ENCODE data around the gene MEIS3.
"Not testable (repeated sequence)": the region's sequence is repeated elsewhere in the genome, so short reads cannot be mapped to it uniquely, and the experiment has no call there.

The MEIS3 gene

GRCh38 chr19:47371261-47371660 is 48.1 kb downstream of the MEIS3 start:
- Histone ChIP-seq H3K9me2 (ENCODE audit: low read depth, low read length) (no peaks in the 10 kb centered on the region), H3K9ac (ENCODE audit: low read length) (no peak overlapping the region), H3K36me3 (ENCODE audit: insufficient read depth, low read length) (peaks cover 64% of the 10 kb centered on the region), H3K4me3 (ENCODE audit: low read depth, low read length, poor library complexity, severe bottlenecking) (no peak overlapping the region), H3F3A (ENCODE audit: insufficient read depth, low read length) (no peaks in the 10 kb centered on the region), H3K79me2 (ENCODE audit: insufficient read depth, low read length) (no peaks in the 10 kb centered on the region), H2AFZ (ENCODE audit: low read length) (no peak overlapping the region), H3K27ac (ENCODE audit: low read depth, low read length, poor library complexity, severe bottlenecking) (no peak overlapping the region), H3K9me3 (ENCODE audit: low read length) (no peaks in the 10 kb centered on the region), H3K4me2 (ENCODE audit: low read length) (no peak overlapping the region), H3K4me1 (ENCODE audit: insufficient read depth, low read length, severe bottlenecking) (no peaks in the 10 kb centered on the region), H4K20me1 (ENCODE audit: insufficient read depth, low read length) (no peaks in the 10 kb centered on the region), H3K27me3 (ENCODE audit: insufficient read depth, low read length) (no peaks in the 10 kb centered on the region)
- TF ChIP-seq CTCF (IDR thresholded peaks at IDR 0.05; ENCODE audit: low read length) (no peak), EZH2 (IDR thresholded peaks at IDR 0.05; ENCODE audit: borderline replicate concordance, low read length) (no peak)

- no peaks in the 10 kb centered on the region for H3K27me3 ChIP-seq (ENCODE audit: insufficient read depth, low read length)
- no peak overlapping the region for H3K4me2 ChIP-seq (ENCODE audit: low read length)
- H3K4me3 ChIP-seq (ENCODE audit: low read depth, low read length, poor library complexity, severe bottlenecking), result no peak overlapping the region
- H3K4me1 ChIP-seq (ENCODE audit: insufficient read depth, low read length, severe bottlenecking), result no peaks in the 10 kb centered on the region
- H3K27ac ChIP-seq (ENCODE audit: low read depth, low read length, poor library complexity, severe bottlenecking), result no peak overlapping the region
- no peaks in the 10 kb centered on the region for H4K20me1 ChIP-seq (ENCODE audit: insufficient read depth, low read length)
- H3K9me2 ChIP-seq (ENCODE audit: low read depth, low read length), result no peaks in the 10 kb centered on the region
- H2AFZ ChIP-seq (ENCODE audit: low read length), result no peak overlapping the region
- H3K36me3 ChIP-seq (ENCODE audit: insufficient read depth, low read length), result peaks cover 58% of the 10 kb centered on the region
- no peaks in the 10 kb centered on the region for H3K9me3 ChIP-seq (ENCODE audit: low read length)
- H3F3A ChIP-seq (ENCODE audit: insufficient read depth, low read length), result no peaks in the 10 kb centered on the region
- H3K79me2 ChIP-seq (ENCODE audit: insufficient read depth, low read length), result no peaks in the 10 kb centered on the region
- TF ChIP-seq EZH2 (IDR thresholded peaks at IDR 0.05; ENCODE audit: borderline replicate concordance, low read length) (no peak), CTCF (IDR thresholded peaks at IDR 0.05; ENCODE audit: low read length) (no peak)
- no peak overlapping the region for H3K9ac ChIP-seq (ENCODE audit: low read length)
Measured at GRCh38 chr19:47370045-47370611, 49.2 kb downstream of the MEIS3 start.

GRCh38 chr19:47365455-47365854 is 53.9 kb downstream of the MEIS3 start:
- not testable (repeated sequence) for H3K79me2 ChIP-seq (ENCODE audit: insufficient read depth, low read length); H4K20me1 ChIP-seq (ENCODE audit: insufficient read depth, low read length); H3K9ac ChIP-seq (ENCODE audit: low read length); H3K27ac ChIP-seq (ENCODE audit: low read depth, low read length, poor library complexity, severe bottlenecking); H3K9me3 ChIP-seq (ENCODE audit: low read length); H3K9me2 ChIP-seq (ENCODE audit: low read depth, low read length); H3F3A ChIP-seq (ENCODE audit: insufficient read depth, low read length); H3K4me3 ChIP-seq (ENCODE audit: low read depth, low read length, poor library complexity, severe bottlenecking); H3K4me2 ChIP-seq (ENCODE audit: low read length); H2AFZ ChIP-seq (ENCODE audit: low read length); H3K4me1 ChIP-seq (ENCODE audit: insufficient read depth, low read length, severe bottlenecking); H3K27me3 ChIP-seq (ENCODE audit: insufficient read depth, low read length)
- peaks cover 59% of the 10 kb centered on the region for H3K36me3 ChIP-seq (ENCODE audit: insufficient read depth, low read length)

GRCh38 chr19:47363758-47364531 is 55.4 kb downstream of the MEIS3 start:
- Histone ChIP-seq H3K9me2 (ENCODE audit: low read depth, low read length) (no peaks in the 10 kb centered on the region), H3K27me3 (ENCODE audit: insufficient read depth, low read length) (no peaks in the 10 kb centered on the region), H2AFZ (ENCODE audit: low read length) (no peak overlapping the region), H3F3A (ENCODE audit: insufficient read depth, low read length) (no peaks in the 10 kb centered on the region), H3K4me1 (ENCODE audit: insufficient read depth, low read length, severe bottlenecking) (no peaks in the 10 kb centered on the region), H4K20me1 (ENCODE audit: insufficient read depth, low read length) (no peaks in the 10 kb centered on the region), H3K27ac (ENCODE audit: low read depth, low read length, poor library complexity, severe bottlenecking) (no peak overlapping the region), H3K79me2 (ENCODE audit: insufficient read depth, low read length) (no peaks in the 10 kb centered on the region), H3K4me2 (ENCODE audit: low read length) (no peak overlapping the region), H3K36me3 (ENCODE audit: insufficient read depth, low read length) (peaks cover 60% of the 10 kb centered on the region), H3K4me3 (ENCODE audit: low read depth, low read length, poor library complexity, severe bottlenecking) (no peak overlapping the region), H3K9me3 (ENCODE audit: low read length) (no peaks in the 10 kb centered on the region), H3K9ac (ENCODE audit: low read length) (no peak overlapping the region)
- TF ChIP-seq EZH2 (IDR thresholded peaks at IDR 0.05; ENCODE audit: borderline replicate concordance, low read length), result no peak
- TF ChIP-seq CTCF (IDR thresholded peaks at IDR 0.05; ENCODE audit: low read length), result no peak

All from OCI-LY1 (cell line).